VCaP (cell line): ENCODE results near the gene ARHGEF28.

Source experiments
- H3K27ac ChIP-seq: fragments of 450-650 bp; 2 replicates; pipeline ENCODE4 v1.5.1; 2017
- TF ChIP-seq, protein P1 (sequence below): fragments of 450-650 bp; conservative IDR thresholded peaks from 2 replicates; pipeline ENCODE4 v1.5.1; 2017; ENCODE audit warnings: mild to moderate bottlenecking, moderate library complexity

Gene ARHGEF28

DNA sequence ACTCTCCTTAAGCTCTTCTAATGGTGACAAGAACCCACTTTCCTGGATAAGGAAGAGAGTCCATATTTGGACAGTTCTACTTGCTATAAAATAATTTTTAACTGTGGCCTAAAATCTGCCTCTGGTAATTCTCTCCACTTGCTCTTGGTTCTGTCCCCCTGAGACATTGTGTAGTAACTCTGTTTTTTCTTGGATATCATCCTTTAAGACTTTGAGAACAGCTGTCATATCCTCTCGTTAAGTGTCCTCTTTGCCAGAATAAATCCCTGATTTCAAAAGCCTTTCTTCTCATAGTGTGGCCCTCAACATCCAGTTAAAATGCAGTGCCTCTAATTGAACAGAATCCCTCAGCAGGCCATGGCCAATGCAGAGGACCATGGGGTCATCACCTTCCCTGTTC lies 101.5 kb downstream of the ARHGEF28 start:
- TF ChIP-seq, protein P1, sequence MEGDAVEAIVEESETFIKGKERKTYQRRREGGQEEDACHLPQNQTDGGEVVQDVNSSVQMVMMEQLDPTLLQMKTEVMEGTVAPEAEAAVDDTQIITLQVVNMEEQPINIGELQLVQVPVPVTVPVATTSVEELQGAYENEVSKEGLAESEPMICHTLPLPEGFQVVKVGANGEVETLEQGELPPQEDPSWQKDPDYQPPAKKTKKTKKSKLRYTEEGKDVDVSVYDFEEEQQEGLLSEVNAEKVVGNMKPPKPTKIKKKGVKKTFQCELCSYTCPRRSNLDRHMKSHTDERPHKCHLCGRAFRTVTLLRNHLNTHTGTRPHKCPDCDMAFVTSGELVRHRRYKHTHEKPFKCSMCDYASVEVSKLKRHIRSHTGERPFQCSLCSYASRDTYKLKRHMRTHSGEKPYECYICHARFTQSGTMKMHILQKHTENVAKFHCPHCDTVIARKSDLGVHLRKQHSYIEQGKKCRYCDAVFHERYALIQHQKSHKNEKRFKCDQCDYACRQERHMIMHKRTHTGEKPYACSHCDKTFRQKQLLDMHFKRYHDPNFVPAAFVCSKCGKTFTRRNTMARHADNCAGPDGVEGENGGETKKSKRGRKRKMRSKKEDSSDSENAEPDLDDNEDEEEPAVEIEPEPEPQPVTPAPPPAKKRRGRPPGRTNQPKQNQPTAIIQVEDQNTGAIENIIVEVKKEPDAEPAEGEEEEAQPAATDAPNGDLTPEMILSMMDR = no peak
- no peak overlapping the region for H3K27ac ChIP-seq

DNA sequence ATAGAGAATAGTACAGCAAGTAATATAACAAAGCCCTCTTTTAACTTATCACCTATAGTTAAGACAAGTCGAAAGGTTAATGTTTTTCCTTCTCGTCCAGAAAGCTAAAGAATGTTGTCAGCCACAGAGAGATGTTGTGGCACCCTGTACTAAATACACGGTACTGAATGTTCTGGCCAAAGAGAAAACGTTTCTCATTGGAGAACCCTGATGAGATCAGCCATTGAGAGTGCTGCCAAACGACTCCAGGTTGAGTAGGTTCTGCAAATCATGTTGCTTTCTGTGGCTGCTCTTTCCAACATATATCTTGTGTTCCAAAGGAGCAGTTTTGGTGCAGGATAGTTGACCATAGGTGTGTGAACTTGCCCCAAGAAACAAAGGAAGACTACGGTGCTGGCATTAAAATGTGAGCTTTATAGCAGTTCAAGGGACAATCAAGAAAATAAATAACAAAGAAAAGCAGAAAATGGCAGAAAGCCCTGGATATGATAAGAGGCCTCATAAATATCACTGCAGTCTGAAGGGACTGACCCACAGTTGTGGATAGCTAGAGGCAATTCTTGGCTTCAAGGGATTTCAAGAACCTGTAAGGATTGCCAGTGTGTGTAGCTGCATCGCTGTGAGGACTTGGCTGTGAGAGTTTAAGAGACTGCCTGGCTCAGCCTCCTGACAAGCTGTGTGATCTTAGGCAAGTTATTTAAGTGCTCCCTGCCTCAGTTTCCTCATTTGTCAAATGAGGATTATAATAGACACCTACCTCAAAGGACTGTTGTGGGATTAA lies 102.7 kb downstream of the ARHGEF28 start:
- TF ChIP-seq, protein P1 = no peak

DNA sequence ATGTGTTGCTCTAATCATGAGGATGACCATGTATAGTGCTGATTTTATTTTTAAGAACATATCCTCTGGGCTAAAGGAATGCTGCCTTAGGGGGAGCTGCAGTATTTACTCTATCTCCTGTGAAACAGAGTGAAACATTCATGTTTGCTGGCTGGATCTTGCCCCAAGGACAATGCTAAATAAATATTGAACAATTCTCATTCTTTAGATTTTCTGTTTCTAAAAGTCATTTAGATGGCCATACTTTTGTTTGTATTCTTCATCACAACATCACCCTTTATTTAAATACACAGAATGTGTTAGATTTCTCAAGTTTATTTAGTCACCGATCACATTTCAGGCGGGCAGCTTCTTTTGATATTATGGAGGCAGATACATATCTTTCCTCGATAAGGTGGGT lies 103.3 kb downstream of the ARHGEF28 start:
- TF ChIP-seq, protein P1 = no peak
- no peak overlapping the region for H3K27ac ChIP-seq

More for the DNA sequence above, 102.7 kb downstream of the ARHGEF28 start:
- H3K27ac ChIP-seq = no peak overlapping the region

DNA sequence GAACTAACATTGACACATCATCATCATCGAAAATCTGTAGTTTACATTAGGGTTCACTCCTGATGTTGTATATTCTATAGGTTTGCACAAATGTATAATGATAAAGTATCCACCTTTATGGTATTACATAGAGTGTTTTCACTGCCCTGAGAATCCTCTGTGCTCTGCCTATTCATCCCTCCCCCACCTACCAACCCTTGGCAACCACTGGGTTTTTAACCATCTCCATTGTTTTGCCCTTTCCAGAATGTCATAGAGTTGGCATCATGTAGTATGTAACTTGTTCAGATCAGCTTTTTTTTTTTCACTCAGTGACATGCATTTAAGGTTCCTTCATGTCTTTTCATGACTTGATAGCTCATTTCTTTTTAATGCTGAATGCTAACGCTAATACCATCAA lies 106.0 kb downstream of the ARHGEF28 start:
- H3K27ac ChIP-seq = no peak overlapping the region
- TF ChIP-seq, protein P1 = no peak

DNA sequence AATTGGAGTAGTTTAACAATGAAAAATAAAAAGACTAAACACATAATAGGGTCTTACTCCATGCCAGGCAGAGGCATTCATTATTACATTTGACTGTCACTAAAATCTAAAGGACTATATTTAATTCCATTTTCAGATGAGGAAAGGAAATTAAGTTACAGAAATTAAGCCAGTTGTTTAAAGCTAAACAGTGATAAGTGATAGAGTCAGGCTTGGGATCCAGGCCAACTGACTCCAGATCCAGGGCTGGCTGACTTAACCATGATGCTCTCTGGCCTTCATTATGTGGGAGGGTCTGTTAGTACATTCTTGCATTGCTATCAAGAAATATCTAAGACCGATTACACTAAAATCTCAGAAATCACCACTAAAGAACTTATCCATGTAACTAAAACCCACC lies 107.2 kb downstream of the ARHGEF28 start:
- TF ChIP-seq, protein P1 = no peak
- H3K27ac ChIP-seq = no peak overlapping the region

DNA sequence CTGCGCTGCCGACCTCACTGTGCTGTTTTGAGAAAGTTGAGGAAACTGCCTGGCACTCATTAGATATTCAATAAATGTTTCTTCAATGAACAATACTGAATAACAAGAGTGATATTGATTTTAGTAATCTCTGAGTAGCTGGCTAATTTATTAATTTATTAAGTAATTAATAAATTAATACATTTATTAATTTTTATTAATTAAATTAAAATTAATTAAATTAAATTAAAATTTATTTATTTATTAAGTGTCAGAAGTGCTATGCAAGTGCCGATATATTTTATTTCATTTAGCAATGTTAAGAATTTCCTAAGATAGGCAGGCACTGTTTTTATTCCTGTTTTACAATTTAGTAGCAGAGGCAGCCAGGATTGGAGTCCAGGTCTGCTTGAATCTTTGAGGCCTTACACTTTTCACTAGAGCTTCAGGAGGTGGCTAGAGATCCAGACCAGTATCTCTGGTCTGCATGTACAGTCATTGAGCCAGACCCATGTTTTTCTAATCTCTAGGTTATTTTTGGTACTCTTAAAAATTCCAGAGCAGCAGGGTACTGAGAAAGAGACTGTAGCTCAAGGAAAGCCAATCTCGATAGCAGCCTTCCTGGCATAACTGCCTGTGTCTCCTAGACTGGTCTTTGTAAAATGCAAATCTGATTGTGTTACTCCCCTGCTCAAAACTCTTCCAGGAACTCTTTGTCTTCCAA lies 109.2 kb downstream of the ARHGEF28 start:
- no peak overlapping the region for H3K27ac ChIP-seq

DNA sequence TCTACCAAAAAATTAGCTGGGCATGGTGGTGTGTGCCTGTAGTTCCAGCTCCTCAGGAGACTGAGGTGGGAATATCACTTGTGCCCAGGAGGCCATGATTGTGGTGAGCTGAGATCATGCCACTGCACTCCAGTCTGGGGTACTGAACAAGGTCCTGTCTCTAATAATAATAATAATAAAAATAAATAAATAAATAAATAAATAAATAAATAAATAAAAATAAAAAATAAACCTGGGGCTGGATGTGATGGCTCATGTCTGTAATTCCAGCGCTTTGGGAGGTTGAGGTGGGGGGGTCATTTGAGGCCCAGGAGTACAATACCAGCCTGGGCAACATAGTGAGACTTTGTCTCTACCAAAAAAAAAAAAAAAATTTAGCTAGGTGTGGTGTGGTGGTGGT lies 113.7 kb downstream of the ARHGEF28 start:
- no peak overlapping the region for H3K27ac ChIP-seq
- TF ChIP-seq, protein P1 = no peak

More for the DNA sequence above, 109.2 kb downstream of the ARHGEF28 start:
- TF ChIP-seq, protein P1 = no peak
